PC-3 (cell line): ENCODE data around the gene SLC12A8. TPM values are rescaled to one million over a fixed set of nuclear protein-coding genes. Genes with fewer than 3 reads are reported as not detected.
A peak's percentile ranks its signal among the peaks of the same experiment; 100 is the strongest.

Experiments used
- ATAC-seq: fragments of 200-7000 bp; cut with Tn5 transposase; 2 replicates; pipeline ENCODE4 v1.9.1; 2020; ENCODE audit warnings: mild to moderate bottlenecking, moderate library complexity
- BruUV-seq: library from RNA; stranded (reverse); fragments of 400-500 nt; replicated peaks from 2 replicates; lab custom pipeline; 2021; lab: Mats Ljungman, UMichigan
- CTCF ChIA-PET: fragments of 300-600 bp; sonication (Branson Sonifier 250); formaldehyde crosslinking; loops from one replicate; lab custom pipeline; 2022; ENCODE audit warnings: antibody characterized with exemption; lab: Charles Lee
- POLR2A ChIA-PET: fragments of 300-600 bp; sonication (Branson Sonifier 250); formaldehyde crosslinking; loops from one replicate; lab custom pipeline; 2022; ENCODE audit warnings: antibody characterized with exemption; ENCODE audit not compliant: unreplicated experiment; lab: Charles Lee
- DNase-seq: peaks from one replicate; pipeline ENCODE4 v3.0.0-alpha.2; 2015
- H2AFZ ChIP-seq: fragments of 300-600 bp; sonication (generic); 2 replicates; pipeline ENCODE4 v1.6.0; 2016; ENCODE audit warnings: antibody characterized with exemption, low read length
- H3F3A ChIP-seq: fragments of 300-600 bp; sonication (generic); one replicate; pipeline ENCODE4 v1.6.0; 2017; ENCODE audit warnings: antibody characterized with exemption, low read length, control low read depth, mild to moderate bottlenecking; ENCODE audit not compliant: unreplicated experiment
- H3K27ac ChIP-seq: fragments of 300-600 bp; sonication (generic); 2 replicates; pipeline ENCODE4 v1.5.1; 2016; ENCODE audit warnings: mild to moderate bottlenecking, low read length
- H3K27me3 ChIP-seq: fragments of 300-600 bp; sonication (generic); 2 replicates; pipeline ENCODE4 v1.6.1; 2016; ENCODE audit warnings: low read length, mixed read lengths
- H3K36me3 ChIP-seq: fragments of 300-600 bp; sonication (generic); 2 replicates; pipeline ENCODE4 v1.6.1; 2016; ENCODE audit warnings: low read depth, mixed run types, low read length, mixed read lengths
- H3K4me1 ChIP-seq: fragments of 300-600 bp; sonication (generic); 2 replicates; pipeline ENCODE4 v1.5.1; 2016; ENCODE audit warnings: low read length; ENCODE audit not compliant: insufficient read depth
- H3K4me2 ChIP-seq: fragments of 300-600 bp; sonication (generic); 2 replicates; pipeline ENCODE4 v1.6.0; 2016; ENCODE audit warnings: low read length
- H3K4me3 ChIP-seq: fragments of 300-600 bp; sonication (generic); 2 replicates; pipeline ENCODE4 v1.5.1; 2016; ENCODE audit warnings: mild to moderate bottlenecking, low read length, mixed read lengths
- H3K79me2 ChIP-seq: fragments of 300-600 bp; sonication (generic); 2 replicates; pipeline ENCODE4 v1.6.1; 2017; ENCODE audit warnings: low read length, mixed read lengths
- H3K9ac ChIP-seq: fragments of 300-600 bp; sonication (generic); 2 replicates; pipeline ENCODE4 v1.6.0; 2016; ENCODE audit warnings: mild to moderate bottlenecking, low read length
- H3K9me2 ChIP-seq: fragments of 300-600 bp; sonication (generic); replicated peaks from 2 replicates; pipeline ENCODE4 v1.6.1; 2016; ENCODE audit warnings: mixed run types, low read length, mixed read lengths
- H3K9me3 ChIP-seq: fragments of 300-600 bp; sonication (generic); 2 replicates; pipeline ENCODE4 v1.6.1; 2016; ENCODE audit warnings: low read length, mixed read lengths
- H4K20me1 ChIP-seq: fragments of 300-600 bp; sonication (generic); 2 replicates; pipeline ENCODE4 v1.6.1; 2016; ENCODE audit warnings: low read length, mixed read lengths
- CTCF ChIP-seq: fragments of 300-600 bp; sonication (generic); conservative IDR thresholded peaks from 2 replicates; pipeline ENCODE4 v1.5.1; 2017; ENCODE audit warnings: antibody characterized with exemption, low read depth, mild to moderate bottlenecking, low read length
- EZH2 ChIP-seq: fragments of 300-600 bp; sonication (generic); IDR thresholded peaks from one replicate; pipeline ENCODE4 v1.6.1; 2017; ENCODE audit warnings: antibody characterized with exemption, mild to moderate bottlenecking, low read length; ENCODE audit not compliant: unreplicated experiment
- EZH2phosphoT487 ChIP-seq: fragments of 300-600 bp; sonication (generic); IDR thresholded peaks from 2 replicates; pipeline ENCODE4 v1.6.1; 2018; ENCODE audit warnings: mild to moderate bottlenecking, antibody characterized with exemption, low read length, borderline replicate concordance
- intact Hi-C: fragments of 100-400 bp; cut with micrococcal nuclease; formaldehyde crosslinking; loops from 2 replicates; pipeline ENCODE4 v1.9.0; 2023
- total RNA-seq: library from RNA; depleted of rRNA; stranded (reverse); fragments of >200 nt; gene quantifications from 2 replicates; pipeline ENCODE4 v1.2.3, GENCODE V29; 2014

SLC12A8 gene
- total RNA-seq, 1 experiment from 2014 or later: 11.0 TPM

GRCh38 chr3:125165189-125165947 is 47.2 kb downstream of the SLC12A8 start:
- no peaks in the 10 kb centered on the region for H3K9me2 ChIP-seq
- no peak overlapping the region for H3K9ac ChIP-seq
- no peaks in the 10 kb centered on the region for H3F3A ChIP-seq
- ChIA-PET CTCF (no interaction called here), POLR2A (interaction anchor here (0.6 kb wide), 1 partner anchor 413 kb away, joined by 5 read pairs; no protein-coding TSS in a partner anchor)
- H3K27me3 ChIP-seq: no peaks in the 10 kb centered on the region
- H3K4me3 ChIP-seq: no peak overlapping the region
- BruUV-seq: no TSS peak
- no peak overlapping the region for H2AFZ ChIP-seq
- H3K79me2 ChIP-seq: no peaks in the 10 kb centered on the region
- TF ChIP-seq EZH2 (no peak), EZH2phosphoT487 (no peak), CTCF (peak; percentile 44)
- peak; percentile 3 for DNase-seq
- no peaks in the 10 kb centered on the region for H3K9me3 ChIP-seq
- peak; percentile 48 for ATAC-seq
- H3K36me3 ChIP-seq: no peaks in the 10 kb centered on the region
- H3K4me1 ChIP-seq: no peaks in the 10 kb centered on the region
- no peaks in the 10 kb centered on the region for H4K20me1 ChIP-seq
- intact Hi-C loops: no loop called here
- no peak overlapping the region for H3K4me2 ChIP-seq
- no peak overlapping the region for H3K27ac ChIP-seq

- Histone ChIP-seq H3K27me3 (no peaks in the 10 kb centered on the region), H3K27ac (no peak overlapping the region)
- TF ChIP-seq EZH2 (no peak), CTCF (0 out of 2 replicates have a peak, but pooled peaks have one; percentile 12)
These were observed 48.6 kb downstream of the SLC12A8 start for GRCh38 chr3:125163739-125164601.

More at GRCh38 chr3:125163739-125164601, 48.6 kb downstream of the SLC12A8 start:
- H3K79me2 ChIP-seq: no peaks in the 10 kb centered on the region
- no peaks in the 10 kb centered on the region for H3K36me3 ChIP-seq
- H3K4me3 ChIP-seq: no peak overlapping the region
- POLR2A ChIA-PET: no interaction called here
- H3K4me2 ChIP-seq: no peak overlapping the region
- H3K4me1 ChIP-seq: no peaks in the 10 kb centered on the region
- H3K9me3 ChIP-seq: no peaks in the 10 kb centered on the region
- no peaks in the 10 kb centered on the region for H3F3A ChIP-seq
- peak; percentile 3 for DNase-seq
- no TSS peak for BruUV-seq
- no peak overlapping the region for H2AFZ ChIP-seq
- H3K9me2 ChIP-seq: no peaks in the 10 kb centered on the region
- CTCF ChIA-PET: no interaction called here
- H3K9ac ChIP-seq: no peak overlapping the region
- no peak for ATAC-seq
- intact Hi-C loops: no loop called here
- no peaks in the 10 kb centered on the region for H4K20me1 ChIP-seq
